MG63 (cell line): Measurements from ENCODE around the gene NRARP. TPM values are rescaled to one million over a fixed set of nuclear protein-coding genes. Genes with fewer than 3 reads are reported as not detected.

Experiments
- DNase-seq: peaks from one replicate; pipeline ENCODE4 v3.0.0-alpha.2; 2020
- H3K27me3 ChIP-seq: fragments of 250-450 bp; sonication (Bioruptor Pico); 2 replicates; pipeline ENCODE4 v1.5.1; 2020; ENCODE audit warnings: mild to moderate bottlenecking, moderate library complexity
- H3K36me3 ChIP-seq: fragments of 250-450 bp; sonication (Bioruptor Pico); 2 replicates; pipeline ENCODE4 v1.5.1; 2020; ENCODE audit warnings: mild to moderate bottlenecking, moderate library complexity
- H3K4me3 ChIP-seq: fragments of 250-450 bp; sonication (Bioruptor Pico); 2 replicates; pipeline ENCODE4 v1.5.1; 2020; ENCODE audit warnings: mild to moderate bottlenecking, moderate library complexity
- H3K9me3 ChIP-seq: fragments of 250-450 bp; sonication (Bioruptor Pico); 2 replicates; pipeline ENCODE4 v1.5.1; 2020; ENCODE audit warnings: mild to moderate bottlenecking, moderate library complexity
- total RNA-seq: library from RNA; depleted of rRNA; stranded (reverse); fragments of >200 nt; shearing (Covaris generic); gene quantifications from 2 replicates; pipeline ENCODE4 v1.2.3, GENCODE V29; 2014; ENCODE audit warnings: low replicate concordance

The NRARP gene
- total RNA-seq, 1 experiment from 2014 or later, result 0.16 TPM

- Histone ChIP-seq H3K4me3 (no peak overlapping the region), H3K36me3 (no peaks in the 10 kb centered on the region), H3K9me3 (no peaks in the 10 kb centered on the region), H3K27me3 (peaks cover 5% of the 10 kb centered on the region)
- DNase-seq, result peak; percentile 37
Measured at GRCh38 chr9:137295238-137295811, 6.7 kb downstream of the NRARP start.

GRCh38 chr9:137294681-137295237 is 7.3 kb downstream of the NRARP start:
- no peak for DNase-seq
- Histone ChIP-seq H3K4me3 (no peak overlapping the region), H3K36me3 (no peaks in the 10 kb centered on the region), H3K9me3 (no peaks in the 10 kb centered on the region), H3K27me3 (no peaks in the 10 kb centered on the region; the same call in 1 of the 2 replicates)

- peak; percentile 36 for DNase-seq
- Histone ChIP-seq H3K9me3 (no peaks in the 10 kb centered on the region), H3K27me3 (no peaks in the 10 kb centered on the region), H3K4me3 (no peak overlapping the region), H3K36me3 (no peaks in the 10 kb centered on the region)
Measured at GRCh38 chr9:137294091-137294680, 7.9 kb downstream of the NRARP start.

- Histone ChIP-seq H3K27me3 (no peaks in the 10 kb centered on the region), H3K4me3 (no peak overlapping the region), H3K9me3 (no peaks in the 10 kb centered on the region), H3K36me3 (no peaks in the 10 kb centered on the region)
- no peak for DNase-seq
Measured at GRCh38 chr9:137293482-137294090, 8.5 kb downstream of the NRARP start.

- DNase-seq, result no peak
- no peak overlapping the region for H3K4me3 ChIP-seq
Measured at GRCh38 chr9:137293094-137293481, 9.0 kb downstream of the NRARP start.

GRCh38 chr9:137286975-137287383 is 15.1 kb downstream of the NRARP start:
- Histone ChIP-seq H3K36me3 (no peaks in the 10 kb centered on the region), H3K27me3 (no peaks in the 10 kb centered on the region), H3K9me3 (no peaks in the 10 kb centered on the region), H3K4me3 (no peak overlapping the region)
- DNase-seq, result peak; percentile 61

More at GRCh38 chr9:137293094-137293481, 9.0 kb downstream of the NRARP start:
- Histone ChIP-seq H3K36me3 (no peaks in the 10 kb centered on the region), H3K9me3 (no peaks in the 10 kb centered on the region), H3K27me3 (no peaks in the 10 kb centered on the region)

- no peak for DNase-seq
- Histone ChIP-seq H3K9me3 (no peaks in the 10 kb centered on the region), H3K36me3 (no peaks in the 10 kb centered on the region), H3K27me3 (no peaks in the 10 kb centered on the region), H3K4me3 (no peak overlapping the region)
Measured at GRCh38 chr9:137281345-137282116, 20.5 kb downstream of the NRARP start.

- no peak for DNase-seq
- no peak overlapping the region for H3K4me3 ChIP-seq
- H3K9me3 ChIP-seq, result no peaks in the 10 kb centered on the region
- no peaks in the 10 kb centered on the region for H3K36me3 ChIP-seq
- H3K27me3 ChIP-seq, result no peaks in the 10 kb centered on the region
Measured at GRCh38 chr9:137280474-137281344, 21.4 kb downstream of the NRARP start.

- no peaks in the 10 kb centered on the region for H3K27me3 ChIP-seq
- no peaks in the 10 kb centered on the region for H3K36me3 ChIP-seq
- H3K4me3 ChIP-seq, result no peak overlapping the region
- DNase-seq, result no peak
- no peaks in the 10 kb centered on the region for H3K9me3 ChIP-seq
Measured at GRCh38 chr9:137279741-137280473, 22.2 kb downstream of the NRARP start.

- no peaks in the 10 kb centered on the region for H3K36me3 ChIP-seq
- no peaks in the 10 kb centered on the region for H3K27me3 ChIP-seq
- no peak overlapping the region for H3K4me3 ChIP-seq
- DNase-seq, result no peak
- no peaks in the 10 kb centered on the region for H3K9me3 ChIP-seq
Measured at GRCh38 chr9:137278721-137279711, 23.1 kb downstream of the NRARP start.

- Histone ChIP-seq H3K4me3 (no peak overlapping the region), H3K27me3 (no peaks in the 10 kb centered on the region), H3K9me3 (no peaks in the 10 kb centered on the region), H3K36me3 (no peaks in the 10 kb centered on the region)
- DNase-seq, result no peak
Measured at GRCh38 chr9:137278061-137278701, 23.9 kb downstream of the NRARP start.

GRCh38 chr9:137277329-137278041 is 24.6 kb downstream of the NRARP start, which contains the start of gene TOR4A:
Gene TOR4A (plus strand): TSS chr9:137277726. CDS start chr9:137278690, 964 bp downstream.
- no peak within 1 kb of the TSS for H3K4me3 ChIP-seq
- DNase-seq, result peak; percentile 34
- H3K36me3 ChIP-seq, result no peaks in the 10 kb centered on the region
- H3K27me3 ChIP-seq, result no peaks in the 10 kb centered on the region
- no peaks in the 10 kb centered on the region for H3K9me3 ChIP-seq

GRCh38 chr9:137276473-137277328 is 25.4 kb downstream of the NRARP start:
- no peaks in the 10 kb centered on the region for H3K9me3 ChIP-seq
- no peak for DNase-seq
- no peaks in the 10 kb centered on the region for H3K36me3 ChIP-seq
- no peak overlapping the region for H3K4me3 ChIP-seq
- H3K27me3 ChIP-seq, result no peaks in the 10 kb centered on the region
